Measurements from ENCODE around the gene CROCC2. TPM values are rescaled to one million over a fixed set of nuclear protein-coding genes. Genes with fewer than 3 reads are reported as not detected.

The CROCC2 gene
- total and polyA plus RNA-seq, 5 donors from 2014 or later, result not detected

GRCh38 chr2:240965296-240965904 is 59.3 kb downstream of the CROCC2 start:
- DNase-seq, result no peak

GRCh38 chr2:240965905-240966456 is 59.8 kb downstream of the CROCC2 start:
- no peak overlapping the region for H3K4me3 Mint-ChIP-seq
- no peaks in the 10 kb centered on the region for H3K9me3 ChIP-seq (ENCODE audit: control insufficient read depth in 2 of 2, low read length in 2 of 2)
- H3K27me3 Mint-ChIP-seq, result no peaks in the 10 kb centered on the region
- H3K27ac Mint-ChIP-seq, result no peak overlapping the region
- ATAC-seq (ENCODE audit: low read depth in 2 of 2), result no peak
- H3K4me3 ChIP-seq (ENCODE audit: low read depth, low read length), result no peak overlapping the region
- DNase-seq, result no peak
- H3K4me1 ChIP-seq (ENCODE audit: control insufficient read depth, insufficient read depth, low read length, poor library complexity, severe bottlenecking), result no peaks in the 10 kb centered on the region
- no peaks in the 10 kb centered on the region for H3K36me3 ChIP-seq (ENCODE audit: control insufficient read depth, insufficient read depth, low read length)
- H3K27ac ChIP-seq (ENCODE audit: insufficient read depth, low read length, poor library complexity, severe bottlenecking), result no peak overlapping the region
- H3K36me3 Mint-ChIP-seq, result no peaks in the 10 kb centered on the region
- no peaks in the 10 kb centered on the region for H3K27me3 ChIP-seq (ENCODE audit: control insufficient read depth, insufficient read depth, low read length)
- no peaks in the 10 kb centered on the region for H3K4me1 Mint-ChIP-seq
- peaks cover 0 to 2% (median 0%) of the 10 kb centered on the region in 7 donors for H3K9me3 Mint-ChIP-seq

More at GRCh38 chr2:240965296-240965904, 59.3 kb downstream of the CROCC2 start:
- ATAC-seq (ENCODE audit: low read depth in 2 of 2), result no peak
- Histone ChIP-seq H3K36me3 (ENCODE audit: control insufficient read depth, insufficient read depth, low read length) (no peaks in the 10 kb centered on the region), H3K9me3 (ENCODE audit: control insufficient read depth in 2 of 2, low read length in 2 of 2) (no peaks in the 10 kb centered on the region), H3K27me3 (ENCODE audit: control insufficient read depth, insufficient read depth, low read length) (no peaks in the 10 kb centered on the region), H3K27ac (ENCODE audit: insufficient read depth, low read length, poor library complexity, severe bottlenecking) (no peak overlapping the region), H3K4me1 (ENCODE audit: control insufficient read depth, insufficient read depth, low read length, poor library complexity, severe bottlenecking) (no peaks in the 10 kb centered on the region), H3K4me3 (ENCODE audit: low read depth, low read length) (no peak overlapping the region)
- Mint-ChIP-seq H3K27me3 (no peaks in the 10 kb centered on the region), H3K36me3 (no peaks in the 10 kb centered on the region), H3K4me1 (no peaks in the 10 kb centered on the region), H3K4me3 (no peak overlapping the region), H3K9me3 (peaks cover 0 to 2% (median 0%) of the 10 kb centered on the region in 7 donors), H3K27ac (no peak overlapping the region)

- H3K27ac ChIP-seq (ENCODE audit: insufficient read depth, low read length, poor library complexity, severe bottlenecking), result no peak overlapping the region
- H3K4me3 ChIP-seq (ENCODE audit: low read depth, low read length), result no peak overlapping the region
- H3K4me1 Mint-ChIP-seq, result no peaks in the 10 kb centered on the region
- H3K36me3 ChIP-seq (ENCODE audit: control insufficient read depth, insufficient read depth, low read length), result no peaks in the 10 kb centered on the region
- peaks cover 2% of the 10 kb centered on the region for H3K27me3 Mint-ChIP-seq
- ATAC-seq (ENCODE audit: low read depth in 2 of 2) (no peak), DNase-seq (no peak)
- H3K4me1 ChIP-seq (ENCODE audit: control insufficient read depth, insufficient read depth, low read length, poor library complexity, severe bottlenecking), result no peaks in the 10 kb centered on the region
- H3K27ac Mint-ChIP-seq, result no peak overlapping the region
- H3K4me3 Mint-ChIP-seq, result no peak overlapping the region
- H3K27me3 ChIP-seq (ENCODE audit: control insufficient read depth, insufficient read depth, low read length), result no peaks in the 10 kb centered on the region
- no peaks in the 10 kb centered on the region for H3K36me3 Mint-ChIP-seq
- H3K9me3 ChIP-seq (ENCODE audit: control insufficient read depth in 2 of 2, low read length in 2 of 2), result no peaks in the 10 kb centered on the region
- H3K9me3 Mint-ChIP-seq, result peaks cover 0 to 2% (median 0%) of the 10 kb centered on the region in 7 donors
Measured at GRCh38 chr2:240966457-240966905, 60.3 kb downstream of the CROCC2 start.

GRCh38 chr2:240966906-240967680 is 61.0 kb downstream of the CROCC2 start:
- DNase-seq, result no peak
- Histone ChIP-seq H3K27ac (ENCODE audit: insufficient read depth, low read length, poor library complexity, severe bottlenecking) (no peak overlapping the region), H3K4me1 (ENCODE audit: control insufficient read depth, insufficient read depth, low read length, poor library complexity, severe bottlenecking) (no peaks in the 10 kb centered on the region), H3K27me3 (ENCODE audit: control insufficient read depth, insufficient read depth, low read length) (no peaks in the 10 kb centered on the region), H3K9me3 (ENCODE audit: control insufficient read depth in 2 of 2, low read length in 2 of 2) (no peaks in the 10 kb centered on the region), H3K36me3 (ENCODE audit: control insufficient read depth, insufficient read depth, low read length) (no peaks in the 10 kb centered on the region), H3K4me3 (ENCODE audit: low read depth, low read length) (no peak overlapping the region)
- Mint-ChIP-seq H3K36me3 (no peaks in the 10 kb centered on the region), H3K27ac (no peak overlapping the region), H3K4me3 (no peak overlapping the region), H3K9me3 (peaks cover 0 to 2% (median 0%) of the 10 kb centered on the region in 7 donors), H3K27me3 (peaks cover 5% of the 10 kb centered on the region), H3K4me1 (no peaks in the 10 kb centered on the region)
- no peak for ATAC-seq (ENCODE audit: low read depth in 2 of 2)

GRCh38 chr2:240967681-240968621 is 61.8 kb downstream of the CROCC2 start:
- no peaks in the 10 kb centered on the region for H3K4me1 ChIP-seq (ENCODE audit: control insufficient read depth, insufficient read depth, low read length, poor library complexity, severe bottlenecking)
- ATAC-seq (ENCODE audit: low read depth in 2 of 2), result no peak
- H3K9me3 Mint-ChIP-seq, result peaks cover 0 to 2% (median 0%) of the 10 kb centered on the region in 7 donors
- no peak overlapping the region for H3K27ac Mint-ChIP-seq
- H3K36me3 ChIP-seq (ENCODE audit: control insufficient read depth, insufficient read depth, low read length), result no peaks in the 10 kb centered on the region
- H3K9me3 ChIP-seq (ENCODE audit: control insufficient read depth in 2 of 2, low read length in 2 of 2), result no peaks in the 10 kb centered on the region
- H3K27ac ChIP-seq (ENCODE audit: insufficient read depth, low read length, poor library complexity, severe bottlenecking), result no peak overlapping the region
- no peak overlapping the region for H3K4me3 ChIP-seq (ENCODE audit: low read depth, low read length)
- peaks cover 5% of the 10 kb centered on the region for H3K27me3 Mint-ChIP-seq
- no peaks in the 10 kb centered on the region for H3K4me1 Mint-ChIP-seq
- H3K27me3 ChIP-seq (ENCODE audit: control insufficient read depth, insufficient read depth, low read length), result no peaks in the 10 kb centered on the region
- H3K4me3 Mint-ChIP-seq, result no peak overlapping the region
- no peaks in the 10 kb centered on the region for H3K36me3 Mint-ChIP-seq
- no peak for DNase-seq

- Histone ChIP-seq H3K9me3 (ENCODE audit: control insufficient read depth in 2 of 2, low read length in 2 of 2) (no peaks in the 10 kb centered on the region), H3K27me3 (ENCODE audit: control insufficient read depth, insufficient read depth, low read length) (no peaks in the 10 kb centered on the region), H3K4me1 (ENCODE audit: control insufficient read depth, insufficient read depth, low read length, poor library complexity, severe bottlenecking) (no peaks in the 10 kb centered on the region), H3K36me3 (ENCODE audit: control insufficient read depth, insufficient read depth, low read length) (no peaks in the 10 kb centered on the region), H3K4me3 (ENCODE audit: low read depth, low read length) (no peak overlapping the region), H3K27ac (ENCODE audit: insufficient read depth, low read length, poor library complexity, severe bottlenecking) (no peak overlapping the region)
- Mint-ChIP-seq H3K4me3 (no peak overlapping the region), H3K27me3 (peaks cover 5% of the 10 kb centered on the region), H3K4me1 (peaks cover 0 to 3% (median 0%) of the 10 kb centered on the region in 4 donors), H3K9me3 (peaks cover 0 to 3% (median 0%) of the 10 kb centered on the region in 7 donors), H3K36me3 (no peaks in the 10 kb centered on the region), H3K27ac (no peak overlapping the region)
- ATAC-seq (ENCODE audit: low read depth in 2 of 2) (peak in 1 of 2 donors; percentile 5), DNase-seq (no peak)
Measured at GRCh38 chr2:240968731-240969624, 62.8 kb downstream of the CROCC2 start.
